COLO668 (cell line): ENCODE measurements around the gene WDFY4.

Experiments
- DNase-seq: peaks from one replicate; lab custom pipeline; 2025; ENCODE audit not compliant: unreplicated experiment; lab: John Stamatoyannopoulos, UW

WDFY4 gene

DNA sequence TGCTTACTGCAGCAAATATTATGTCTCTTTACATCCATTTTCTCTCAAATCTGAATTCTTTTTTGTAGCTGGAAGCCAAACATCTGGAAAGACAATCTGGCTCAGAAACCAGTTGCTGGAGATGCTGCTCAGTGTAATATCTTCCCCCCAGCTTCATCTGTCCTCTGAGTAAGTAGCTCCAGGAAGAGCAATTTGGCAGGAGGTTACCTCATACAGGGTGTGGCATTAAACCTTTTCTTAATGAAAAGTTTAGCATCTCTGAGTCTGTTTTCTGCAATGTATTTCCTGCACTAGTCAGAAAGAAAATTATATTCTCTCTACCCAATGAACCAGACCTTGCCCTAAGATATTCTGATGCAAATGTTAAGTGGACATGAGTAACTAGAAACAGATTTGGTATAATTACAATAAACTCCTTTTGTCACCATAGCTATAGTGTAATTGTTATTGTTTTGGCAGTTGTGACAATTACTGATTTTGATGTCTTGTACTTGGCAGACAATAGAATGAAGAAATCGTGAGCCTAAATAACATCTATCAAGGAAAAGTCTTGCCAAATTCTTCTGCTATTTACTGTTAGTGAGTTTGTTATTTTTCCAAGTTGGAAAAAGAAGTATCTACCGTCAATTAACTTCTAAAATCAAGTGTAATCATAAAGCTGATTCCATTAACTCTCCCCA lies 123.3 kb downstream of the WDFY4 start:
- no peak for DNase-seq

DNA sequence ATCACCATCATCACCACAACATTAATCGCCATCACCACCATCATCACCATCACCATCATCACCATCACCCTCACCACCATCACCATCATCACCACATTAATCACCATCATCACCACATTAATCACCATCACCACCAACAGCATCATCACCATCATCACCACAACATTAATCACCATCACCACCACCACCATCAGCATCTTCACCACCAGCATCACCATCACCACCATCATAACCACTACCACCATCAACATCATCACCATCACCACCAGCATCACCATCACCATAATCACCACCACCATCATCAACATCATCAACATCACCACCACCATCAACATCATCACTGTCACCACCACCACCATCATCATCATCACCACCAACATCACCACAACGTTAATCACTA lies 124.6 kb downstream of the WDFY4 start:
- no peak for DNase-seq

DNA sequence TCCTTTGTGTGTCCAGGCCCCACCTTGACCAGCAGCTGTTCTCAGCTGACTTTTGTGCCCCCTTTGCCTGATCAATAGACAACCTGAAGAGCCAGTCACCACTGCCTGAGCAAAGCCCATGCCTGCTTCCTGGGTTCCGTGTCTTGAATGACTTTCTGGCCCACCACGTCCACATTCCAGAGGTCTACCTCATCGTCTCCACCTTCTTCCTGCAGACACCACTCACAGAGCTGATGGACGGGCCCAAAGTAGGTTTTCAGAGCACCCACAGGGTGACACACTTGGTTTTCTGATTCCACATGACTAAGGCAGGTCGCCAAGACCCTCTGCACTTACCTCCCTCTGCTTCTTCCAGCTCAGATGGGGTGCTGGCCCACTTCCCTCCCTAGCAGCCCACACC lies 126.8 kb downstream of the WDFY4 start:
- DNase-seq, result no peak

DNA sequence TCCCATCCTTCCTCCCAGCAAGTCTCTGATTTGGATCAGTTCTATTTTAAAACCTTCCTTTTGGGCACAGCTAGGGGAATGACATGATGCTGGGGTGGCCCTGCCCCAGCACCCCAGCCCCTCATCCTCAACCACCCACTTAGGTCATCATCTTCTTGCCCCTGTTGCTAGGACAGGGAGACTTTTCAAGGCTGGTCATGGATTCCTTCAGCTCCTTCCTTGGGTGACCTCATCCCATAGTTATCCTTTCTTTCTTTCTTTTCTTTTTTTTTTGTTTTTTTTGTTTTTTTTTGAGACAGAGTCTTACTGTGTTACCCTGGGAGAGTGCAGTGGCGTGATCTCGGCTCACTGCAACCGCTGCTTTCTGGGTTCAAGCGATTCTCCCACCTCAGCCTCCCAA lies 127.2 kb downstream of the WDFY4 start:
- DNase-seq, result no peak

DNA sequence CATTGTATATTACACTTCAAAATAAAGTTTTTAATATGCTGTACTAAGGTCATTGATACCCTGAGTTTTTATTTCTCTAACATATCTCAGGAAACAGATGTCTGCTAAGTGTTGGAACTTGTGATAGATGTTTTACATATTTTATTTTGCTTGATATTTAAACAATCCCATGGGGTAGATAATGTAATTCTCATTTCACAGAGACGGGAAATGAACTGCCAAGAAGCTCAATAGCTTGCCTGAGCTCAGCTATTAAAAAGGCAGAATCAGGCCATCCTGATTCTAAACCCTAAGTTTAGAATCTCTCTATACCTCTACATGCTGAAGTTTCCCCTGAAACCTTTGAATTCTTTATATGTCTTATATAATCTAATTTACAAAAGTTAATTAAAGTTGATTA lies 128.6 kb downstream of the WDFY4 start:
- DNase-seq, result no peak

DNA sequence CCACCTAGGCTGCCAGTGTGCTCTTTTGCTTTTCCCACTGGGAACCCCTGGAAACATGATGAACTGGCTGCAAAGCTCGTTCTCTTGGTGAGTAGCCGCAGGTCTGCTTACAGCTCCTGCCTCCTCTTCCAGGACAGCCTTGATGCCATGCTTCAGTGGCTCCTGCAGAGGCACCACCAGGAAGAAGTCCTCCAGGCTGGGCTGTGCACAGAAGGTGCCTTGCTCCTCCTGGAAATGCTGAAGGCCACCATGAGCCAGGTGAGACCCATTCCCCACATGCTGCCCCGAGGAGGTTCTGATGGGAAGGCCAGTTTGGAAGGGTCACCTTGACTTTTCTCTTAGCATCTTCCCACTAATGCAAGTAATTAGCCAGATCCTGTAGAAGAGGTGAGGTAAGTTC lies 129.2 kb downstream of the WDFY4 start:
- no peak for DNase-seq

DNA sequence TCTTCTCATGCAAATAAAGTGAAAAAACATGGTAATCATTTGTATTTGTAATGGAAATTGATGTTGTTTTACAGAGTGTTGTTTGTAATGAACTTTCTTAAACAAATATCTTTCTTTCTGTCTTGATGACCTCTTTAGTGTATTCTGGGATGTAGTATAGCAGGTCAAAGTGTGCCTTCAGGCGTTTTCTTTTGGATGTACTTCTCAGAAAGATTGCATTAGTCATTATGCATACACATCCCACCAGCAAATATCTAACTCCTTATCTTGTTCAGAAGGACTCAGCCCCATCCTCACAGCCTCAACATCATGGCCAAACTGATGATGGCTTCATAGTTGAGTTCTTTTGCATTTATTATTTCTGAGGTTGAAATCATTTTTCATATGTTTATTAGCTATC lies 130.3 kb downstream of the WDFY4 start:
- DNase-seq, result no peak

DNA sequence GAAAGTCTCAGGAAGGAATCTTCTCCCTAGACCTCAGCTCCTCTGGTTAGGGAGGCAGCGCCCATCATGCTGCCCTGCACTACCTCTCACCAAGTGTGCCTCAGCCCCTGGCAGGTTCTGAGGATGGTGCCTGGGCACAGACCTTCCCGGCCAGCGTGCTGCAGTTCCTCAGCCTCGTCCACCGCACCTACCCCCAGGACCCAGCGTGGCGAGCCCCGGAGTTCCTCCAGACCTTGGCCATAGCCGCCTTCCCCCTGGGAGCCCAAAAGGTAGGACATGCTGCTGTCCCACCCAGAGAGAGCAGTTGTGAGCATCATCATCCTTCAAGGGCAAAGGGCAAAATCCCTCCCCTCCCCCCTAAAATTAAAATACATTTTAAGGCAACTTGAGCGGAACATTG lies 132.5 kb downstream of the WDFY4 start:
- DNase-seq, result no peak

DNA sequence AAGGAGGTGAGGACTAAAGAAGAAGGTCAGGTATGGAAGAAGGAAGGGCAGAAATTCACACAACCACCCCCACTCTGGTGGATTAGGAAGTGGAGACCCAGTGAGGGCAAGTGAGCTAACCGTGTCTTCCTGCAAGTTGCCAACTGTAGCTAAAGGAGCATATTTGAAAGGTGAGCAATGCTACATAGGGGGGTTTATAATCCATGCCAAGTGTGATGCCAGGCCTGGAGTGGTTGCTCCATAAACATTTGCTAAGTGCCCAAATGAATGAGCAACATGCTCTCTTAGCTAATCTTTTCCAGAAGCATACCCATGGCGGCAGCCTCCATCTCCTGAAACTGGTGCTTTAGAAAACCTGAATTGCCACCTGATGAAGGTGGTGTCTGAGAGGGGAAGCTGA lies 133.4 kb downstream of the WDFY4 start:
- DNase-seq, result no peak

DNA sequence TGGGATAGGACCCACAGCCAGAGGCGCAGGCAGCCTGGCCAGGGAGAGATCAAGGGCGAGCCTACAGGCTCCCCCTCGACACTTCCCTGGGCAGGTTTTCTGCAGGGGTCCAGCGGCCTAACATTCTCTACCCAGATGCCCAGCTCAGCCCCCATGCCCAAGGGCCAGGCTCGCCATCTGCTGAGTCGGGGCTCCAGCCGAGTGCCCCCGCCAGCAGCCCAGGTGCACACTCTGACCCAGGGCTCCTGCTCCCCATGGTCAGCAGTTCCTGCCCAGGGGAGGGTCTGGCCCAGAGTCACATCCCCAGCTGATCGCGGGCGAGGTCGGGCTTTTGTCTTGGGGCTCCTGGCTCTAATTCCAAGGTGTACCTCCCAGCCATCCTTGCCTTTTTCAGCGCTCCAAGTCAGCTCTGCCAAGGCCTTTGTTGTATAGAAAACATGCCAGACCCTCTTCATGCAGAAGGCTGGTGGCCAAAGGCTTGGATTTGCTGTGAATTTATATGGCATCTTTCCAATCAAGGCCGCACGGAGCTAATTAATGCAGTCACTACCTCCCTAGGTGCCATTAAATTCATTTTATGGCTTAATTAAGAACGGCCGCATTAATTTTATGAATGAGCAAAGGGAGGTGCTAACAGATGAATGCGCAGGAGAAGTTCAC lies 134.3 kb downstream of the WDFY4 start:
- DNase-seq, result no peak

DNA sequence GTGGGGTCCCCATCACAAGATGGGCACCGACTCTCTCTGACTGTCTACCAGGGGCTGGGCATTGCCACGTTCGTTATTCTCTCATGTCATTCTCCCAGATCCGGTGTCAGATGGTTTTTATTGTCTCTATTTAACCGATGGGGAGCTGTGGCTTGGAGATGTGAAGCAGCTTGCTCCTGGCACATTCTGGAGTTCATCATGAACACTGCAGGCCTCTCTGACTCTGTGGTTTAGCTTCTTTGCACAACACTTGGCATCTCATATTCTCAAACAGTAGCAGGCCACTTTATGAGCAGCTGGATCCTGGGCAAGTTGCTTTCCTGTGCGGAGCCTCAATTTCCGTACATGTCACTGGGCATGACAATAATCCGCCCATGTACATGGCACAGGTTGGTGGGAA lies 135.1 kb downstream of the WDFY4 start:
- no peak for DNase-seq

DNA sequence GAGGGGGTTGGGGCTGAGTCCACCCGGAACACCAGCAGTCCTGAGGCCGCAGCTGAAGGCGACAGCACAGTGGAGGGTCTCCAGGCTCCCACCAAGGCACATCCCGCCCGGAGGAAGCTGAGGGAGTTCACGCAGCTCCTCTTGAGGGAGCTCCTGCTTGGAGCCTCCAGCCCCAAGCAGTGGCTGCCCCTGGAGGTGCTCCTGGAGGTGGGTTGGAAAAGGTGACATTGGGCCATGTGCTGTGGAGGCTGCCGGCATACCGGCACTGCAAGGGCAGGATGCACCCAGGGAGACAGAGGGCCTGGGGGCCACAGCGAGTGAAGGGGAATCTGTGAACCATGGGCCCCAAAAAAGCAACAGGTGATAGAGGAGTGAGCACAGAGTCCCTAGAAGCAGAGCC lies 135.6 kb downstream of the WDFY4 start:
- no peak for DNase-seq

DNA sequence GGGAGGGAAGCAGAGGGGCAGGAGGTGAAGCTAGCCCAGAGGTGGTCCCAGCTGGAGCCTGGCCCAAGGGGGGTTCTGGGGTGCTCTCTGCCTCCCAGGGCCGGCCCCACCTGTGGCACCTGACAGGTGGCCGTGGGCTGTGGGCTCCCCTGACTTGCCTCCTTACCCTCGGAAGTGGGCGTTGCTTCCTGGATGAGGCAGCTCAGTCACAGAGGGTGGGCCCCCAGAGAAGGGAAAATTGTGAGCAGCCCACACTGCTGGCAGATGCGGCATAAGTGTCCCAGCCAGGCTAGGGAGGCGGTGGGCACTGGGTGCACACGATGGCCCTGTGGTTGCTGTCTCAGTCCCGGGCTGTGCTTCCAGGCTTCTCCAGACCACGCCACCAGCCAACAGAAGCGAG lies 136.0 kb downstream of the WDFY4 start:
- DNase-seq, result no peak

DNA sequence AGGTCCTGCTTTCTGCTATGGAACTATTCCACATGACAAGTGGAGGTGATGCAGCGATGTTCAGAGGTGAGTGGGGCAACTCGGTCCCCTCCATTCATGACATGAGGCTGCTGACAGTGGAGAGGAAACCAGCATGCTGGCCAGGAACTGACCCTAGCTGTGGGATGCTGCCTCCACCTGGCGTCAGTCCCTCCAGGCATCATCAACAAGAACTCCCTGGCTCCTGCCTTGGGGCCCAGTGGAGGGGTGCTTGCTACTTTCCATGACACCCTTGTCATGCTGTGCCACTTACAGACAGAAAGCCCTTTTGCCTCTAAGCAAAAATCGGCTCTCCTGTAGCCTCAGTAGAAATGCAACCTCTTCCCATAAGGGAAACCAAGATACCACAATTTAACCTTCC lies 136.4 kb downstream of the WDFY4 start:
- DNase-seq, result no peak

DNA sequence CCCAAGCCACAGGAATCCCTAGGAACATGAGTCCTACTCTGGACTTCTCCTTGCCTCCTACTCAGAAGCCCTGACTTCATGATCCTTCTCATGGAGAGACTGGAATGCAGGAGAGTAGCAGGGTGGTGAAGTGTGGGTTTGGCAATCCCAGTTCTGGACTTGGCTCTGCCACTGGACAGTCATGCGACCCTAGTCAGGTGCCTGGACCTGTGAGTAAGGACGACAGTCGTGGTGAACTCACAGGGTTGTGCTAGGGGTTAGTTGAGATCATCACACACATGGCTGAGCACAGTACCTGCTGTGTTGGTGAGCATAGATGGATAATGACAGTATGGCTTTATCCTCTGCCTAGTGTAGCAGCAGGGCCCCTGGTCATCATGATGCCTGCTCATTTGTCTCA lies 137.0 kb downstream of the WDFY4 start:
- no peak for DNase-seq

DNA sequence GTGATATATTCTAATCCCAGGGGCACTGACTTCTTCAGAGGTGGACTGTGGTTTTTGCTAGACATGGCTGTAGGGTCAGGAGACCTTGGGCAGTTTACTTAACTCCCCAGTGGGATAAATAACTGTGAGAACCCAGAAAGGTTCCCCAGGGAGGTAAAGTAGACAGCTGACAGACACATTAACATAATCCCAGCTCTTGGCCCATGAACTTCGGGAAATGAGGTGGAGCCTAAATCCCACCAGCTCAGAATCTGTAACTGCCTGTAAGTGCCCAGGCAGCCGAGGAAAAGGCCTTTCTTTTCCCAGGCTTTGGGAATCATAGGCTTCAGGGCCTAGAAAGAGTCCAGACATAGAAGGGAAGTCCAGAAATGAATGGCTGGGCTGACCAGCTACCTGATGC lies 149.0 kb downstream of the WDFY4 start:
- DNase-seq, result no peak

DNA sequence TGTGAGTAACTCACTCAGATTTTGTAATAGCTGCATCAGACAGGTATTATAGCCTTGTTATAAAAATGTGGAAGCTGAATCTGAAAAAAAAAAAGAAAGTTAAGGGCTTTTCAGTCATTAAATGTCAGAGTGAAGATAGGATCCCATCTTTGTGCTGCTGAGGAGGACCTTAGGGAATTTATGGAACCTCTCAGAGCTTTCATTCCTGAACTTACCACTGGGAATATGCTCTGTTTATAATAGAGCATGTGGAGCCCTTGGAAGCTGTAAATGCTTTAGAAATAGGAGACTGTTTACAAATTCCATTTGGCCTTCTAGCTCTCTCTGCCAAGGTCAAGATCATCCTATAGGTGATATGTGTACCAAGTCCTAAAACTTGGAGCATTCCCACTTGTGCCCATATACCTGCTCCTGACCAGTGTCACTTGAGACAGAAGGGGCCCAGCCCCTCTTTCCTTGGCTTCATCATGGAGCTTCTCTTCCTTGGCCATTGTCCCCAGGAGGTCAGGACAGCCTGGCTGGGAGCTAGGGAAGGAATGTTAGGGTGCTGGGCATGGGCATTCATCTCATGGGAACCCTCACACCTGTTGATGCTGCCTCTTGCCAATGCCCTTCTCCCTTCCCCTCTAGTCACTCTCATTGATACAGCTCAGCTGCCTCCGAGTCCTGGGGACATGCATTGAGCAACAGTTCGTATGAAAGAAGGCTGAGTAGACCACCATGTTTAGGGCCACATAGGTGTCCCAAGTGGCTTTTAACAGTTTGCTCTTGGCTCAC lies 149.7 kb downstream of the WDFY4 start:
- DNase-seq, result no peak

DNA sequence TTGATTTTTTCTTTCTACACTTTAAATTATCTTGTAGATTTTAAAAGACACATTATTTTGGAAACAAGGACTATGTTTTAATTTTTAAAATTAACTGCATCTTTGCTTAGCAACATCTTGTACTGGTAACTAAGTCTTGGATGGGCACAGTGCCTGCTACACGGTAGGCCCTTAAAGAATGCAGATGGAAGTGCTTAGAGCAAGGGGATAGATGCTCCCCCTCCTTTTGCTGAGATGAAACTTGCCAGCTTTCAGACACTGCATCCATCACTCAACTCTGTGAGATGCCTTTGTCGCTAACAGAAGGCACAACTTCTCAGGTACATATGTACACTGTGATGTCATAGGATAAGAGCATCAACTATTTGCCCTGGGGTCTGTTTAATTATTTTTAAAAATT lies 151.1 kb downstream of the WDFY4 start:
- DNase-seq, result no peak

DNA sequence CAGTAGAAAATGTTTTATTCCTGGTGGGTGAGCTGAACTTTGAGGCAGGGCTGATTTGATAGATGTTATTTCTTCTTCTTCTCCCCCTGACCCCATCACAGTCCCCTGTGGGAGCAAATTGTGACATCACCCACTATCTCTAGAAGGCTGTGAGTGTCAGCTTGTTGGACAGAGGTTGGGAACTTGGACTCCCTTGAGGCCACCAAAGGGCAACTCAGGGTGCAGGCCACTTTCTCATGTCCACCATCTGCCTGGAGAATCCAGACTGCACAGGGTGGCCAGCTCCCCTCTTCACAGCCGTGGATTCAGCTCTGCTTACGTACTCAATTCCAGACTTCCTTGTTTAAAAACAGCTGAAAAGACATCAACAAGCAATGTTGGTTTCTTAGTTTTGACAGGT lies 151.9 kb downstream of the WDFY4 start:
- DNase-seq, result no peak

DNA sequence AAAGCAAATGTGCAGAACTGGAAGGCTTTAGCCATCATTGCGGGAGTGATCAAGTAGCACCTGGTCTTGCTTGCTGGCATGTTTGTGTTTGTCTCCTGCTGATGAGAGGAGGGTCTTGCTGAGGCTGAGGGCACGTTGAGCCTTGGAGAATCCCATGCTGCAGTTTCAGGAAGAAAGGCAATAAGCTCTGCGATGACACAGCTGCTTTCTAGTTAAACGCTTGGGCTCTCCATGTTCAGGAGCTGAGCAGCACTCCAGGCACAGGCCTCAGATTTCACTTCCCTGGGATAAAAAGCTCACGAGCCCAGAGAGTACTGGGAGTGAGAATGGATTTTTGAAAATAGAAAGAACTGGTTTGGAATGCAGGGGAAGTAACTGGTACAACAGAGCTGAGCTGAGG lies 154.2 kb downstream of the WDFY4 start:
- no peak for DNase-seq

DNA sequence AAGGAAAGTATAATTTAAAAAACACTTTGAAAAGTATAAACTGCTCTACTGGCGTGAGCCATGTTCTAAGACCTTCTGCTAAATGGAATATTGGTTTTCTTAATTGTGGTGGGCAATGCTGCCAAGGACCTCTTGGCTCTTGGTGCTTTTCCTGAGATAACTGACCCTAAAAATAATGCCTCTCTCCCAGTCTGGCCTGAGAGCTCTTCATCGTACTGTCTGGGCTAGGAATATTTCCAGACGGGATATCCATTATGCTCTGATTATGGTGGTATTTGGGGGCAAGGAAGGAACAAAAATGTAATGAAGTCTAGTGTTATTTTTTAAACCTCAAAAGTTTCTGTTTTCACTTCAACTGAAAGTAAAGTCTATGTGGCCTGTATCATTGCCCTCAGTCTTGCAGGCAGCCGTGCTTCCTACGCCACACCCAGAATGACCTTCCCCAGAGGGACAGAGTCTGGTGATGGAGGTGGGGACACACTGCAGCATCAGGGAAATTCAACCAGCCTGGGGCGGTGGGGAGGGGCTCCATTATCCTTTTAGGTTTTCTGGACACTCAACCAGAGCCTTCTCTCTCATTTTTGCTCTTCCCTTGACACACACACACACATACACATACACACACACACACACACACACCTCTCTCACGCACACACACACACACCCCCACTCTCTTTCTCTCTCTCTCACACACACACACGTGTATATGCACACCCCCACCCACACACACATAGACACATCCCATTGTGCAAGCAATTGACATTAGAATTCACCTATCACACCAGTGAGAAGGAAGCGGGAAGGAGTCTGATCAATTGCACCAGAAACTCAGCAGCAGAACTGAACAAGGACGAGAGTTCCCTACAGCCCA lies 155.4 kb downstream of the WDFY4 start:
- DNase-seq, result no peak
